IMR-90 (cell line): ENCODE data around the gene CEP43. TPM values are rescaled to one million over a fixed set of nuclear protein-coding genes. Genes with fewer than 3 reads are reported as not detected.

Experiments used
- ATAC-seq: fragments of 200-7000 bp; cut with Tn5 transposase; 2 replicates; pipeline ENCODE4 v1.9.1; 2020; ENCODE audit warnings: low read depth, mild to moderate bottlenecking, moderate library complexity
- BruUV-seq: library from RNA; stranded (reverse); fragments of 400-500 nt; replicated peaks from 2 replicates; lab custom pipeline; 2021; lab: Mats Ljungman, UMichigan
- CTCF ChIA-PET: fragments of 300-600 bp; formaldehyde crosslinking; extraction: SDS; loops from one replicate; lab custom pipeline; 2021; ENCODE audit warnings: antibody characterized with exemption; lab: Yijun Ruan, JAX
- POLR2A ChIA-PET: fragments of 300-600 bp; sonication (Branson Sonifier 250); formaldehyde crosslinking; loops from one replicate; lab custom pipeline; 2022; ENCODE audit warnings: antibody characterized with exemption; ENCODE audit not compliant: unreplicated experiment; lab: Charles Lee
- DNase-seq: peaks from one replicate; pipeline ENCODE4 v3.0.0; 2013
- H2AFZ ChIP-seq: replicated peaks from 2 replicates; pipeline ENCODE3; 2013; ENCODE audit warnings: low read length, mild to moderate bottlenecking; ENCODE audit not compliant: poor library complexity
- H2AK5ac ChIP-seq: 2 replicates; pipeline ENCODE4 v1.6.1; 2013; ENCODE audit warnings: low read depth, low read length, inconsistent platforms
- H2AK9ac ChIP-seq: replicated peaks from 2 replicates; pipeline ENCODE3; 2013; ENCODE audit warnings: mild to moderate bottlenecking, low read depth, low read length, moderate library complexity; ENCODE audit not compliant: poor library complexity
- H2BK120ac ChIP-seq: 2 replicates; pipeline ENCODE4 v1.6.1; 2013; ENCODE audit warnings: low read depth, low read length, inconsistent platforms
- H2BK15ac ChIP-seq: 3 replicates; pipeline ENCODE4 v1.6.1; 2013; ENCODE audit warnings: low read depth, low read length, inconsistent platforms
- H2BK20ac ChIP-seq: 2 replicates; pipeline ENCODE4 v1.6.1; 2013; ENCODE audit warnings: low read depth, mild to moderate bottlenecking, inconsistent platforms, low read length, moderate library complexity
- H2BK5ac ChIP-seq: 2 replicates; pipeline ENCODE4 v1.6.1; 2013; ENCODE audit warnings: mild to moderate bottlenecking, low read depth, low read length, inconsistent platforms; ENCODE audit not compliant: poor library complexity, severe bottlenecking
- H3K14ac ChIP-seq: replicated peaks from 2 replicates; pipeline ENCODE4 v1.6.1; 2013; ENCODE audit warnings: low read depth, low read length, inconsistent platforms
- H3K18ac ChIP-seq: 2 replicates; pipeline ENCODE4 v1.6.1; 2013; ENCODE audit warnings: low read depth, low read length, control low read depth
- H3K23ac ChIP-seq: 2 replicates; pipeline ENCODE4 v1.6.1; 2013; ENCODE audit warnings: low read depth, low read length, inconsistent platforms
- H3K27ac ChIP-seq: 2 replicates; pipeline ENCODE4 v1.5.1; 2013; ENCODE audit warnings: mild to moderate bottlenecking, control low read depth, low read length; ENCODE audit not compliant: insufficient read depth
- H3K27me3 ChIP-seq: 2 replicates; pipeline ENCODE4 v1.6.1; 2013; ENCODE audit warnings: low read length; ENCODE audit not compliant: control insufficient read depth, insufficient read depth
- H3K36me3 ChIP-seq: 2 replicates; pipeline ENCODE4 v1.6.1; 2013; ENCODE audit warnings: low read length, mixed read lengths; ENCODE audit not compliant: control insufficient read depth, insufficient read depth
- H3K4ac ChIP-seq: 2 replicates; pipeline ENCODE4 v1.6.1; 2013; ENCODE audit warnings: low read depth, low read length, inconsistent platforms
- H3K4me1 ChIP-seq: 2 replicates; pipeline ENCODE4 v1.6.1; 2013; ENCODE audit warnings: low read length, mixed read lengths; ENCODE audit not compliant: control insufficient read depth, insufficient read depth
- H3K4me2 ChIP-seq: 2 replicates; pipeline ENCODE4 v1.6.1; 2013; ENCODE audit warnings: low read depth, mild to moderate bottlenecking, control low read depth, low read length, moderate library complexity
- H3K4me3 ChIP-seq: 2 replicates; pipeline ENCODE4 v1.5.1; 2013; ENCODE audit warnings: low read depth, mild to moderate bottlenecking, control low read depth, low read length, moderate library complexity; ENCODE audit not compliant: insufficient read depth
- H3K56ac ChIP-seq: 2 replicates; pipeline ENCODE4 v1.6.1; 2013; ENCODE audit warnings: low read length, inconsistent platforms; ENCODE audit not compliant: insufficient read depth; ENCODE audit errors: extremely low read depth
- H3K79me1 ChIP-seq, 2 experiments: 2 replicates each; pipeline ENCODE4 v1.6.1; 2013; ENCODE audit warnings: low read length in 2 of 2, inconsistent platforms in 1 of 2, low read depth in 1 of 2
- H3K9ac ChIP-seq: 2 replicates; pipeline ENCODE4 v1.6.1; 2013; ENCODE audit warnings: low read depth, low read length, control low read depth
- H3K9me1 ChIP-seq: 2 replicates; pipeline ENCODE4 v1.6.1; 2013; ENCODE audit warnings: low read length, inconsistent platforms; ENCODE audit not compliant: insufficient read depth
- H3K9me3 ChIP-seq: 2 replicates; pipeline ENCODE4 v1.6.1; 2013; ENCODE audit warnings: low read length; ENCODE audit not compliant: control insufficient read depth, insufficient read depth
- H4K20me1 ChIP-seq: 2 replicates; pipeline ENCODE4 v1.6.1; 2013; ENCODE audit warnings: low read length, inconsistent platforms; ENCODE audit not compliant: insufficient read depth
- H4K5ac ChIP-seq: 2 replicates; pipeline ENCODE4 v1.6.1; 2013; ENCODE audit warnings: mild to moderate bottlenecking, low read depth, low read length, control low read depth
- H4K8ac ChIP-seq, 2 experiments: 2 replicates each; pipeline ENCODE4 v1.6.1; 2013; ENCODE audit warnings: low read depth in 2 of 2, low read length in 2 of 2, control low read depth in 1 of 2, inconsistent platforms in 1 of 2
- H4K91ac ChIP-seq: 2 replicates; pipeline ENCODE4 v1.6.1; 2013; ENCODE audit warnings: low read depth, low read length, inconsistent platforms; ENCODE audit not compliant: insufficient read depth
- BHLHE40 ChIP-seq: fragments of 150-350 bp; IDR thresholded peaks from 2 replicates; pipeline ENCODE4 v1.6.1; 2016; ENCODE audit warnings: mild to moderate bottlenecking, low read depth, low read length
- CEBPB ChIP-seq: IDR thresholded peaks from 2 replicates; pipeline ENCODE4 v1.6.1; 2012; ENCODE audit warnings: low read depth, low read length, improper control_type of control experiment
- CHD1 ChIP-seq: IDR thresholded peaks from 2 replicates; pipeline ENCODE4 v1.6.1; 2012; ENCODE audit warnings: low read depth, low read length, improper control_type of control experiment
- CTCF ChIP-seq: conservative IDR thresholded peaks from 2 replicates; pipeline ENCODE4 v1.5.1; 2012; ENCODE audit warnings: mild to moderate bottlenecking, low read depth, low read length, improper control_type of control experiment
- ELK1 ChIP-seq: fragments of 150-350 bp; IDR thresholded peaks from 2 replicates; pipeline ENCODE4 v1.6.1; 2016; ENCODE audit warnings: low read depth, mild to moderate bottlenecking, low read length, moderate library complexity, borderline replicate concordance
- FOS ChIP-seq: fragments of 150-350 bp; IDR thresholded peaks from 2 replicates; pipeline ENCODE4 v1.6.1; 2016; ENCODE audit warnings: low read depth, low read length
- MAFK ChIP-seq: IDR thresholded peaks from 2 replicates; pipeline ENCODE4 v1.6.1; 2012; ENCODE audit warnings: low read depth, low read length, improper control_type of control experiment
- MAZ ChIP-seq: IDR thresholded peaks from 2 replicates; pipeline ENCODE4 v1.6.1; 2012; ENCODE audit warnings: low read depth, mild to moderate bottlenecking, low read length, improper control_type of control experiment, moderate library complexity, borderline replicate concordance
- MXI1 ChIP-seq: IDR thresholded peaks from 2 replicates; pipeline ENCODE4 v1.6.1; 2012; ENCODE audit warnings: low read depth, mild to moderate bottlenecking, low read length, moderate library complexity, borderline replicate concordance
- NFE2L2 ChIP-seq: fragments of 150-350 bp; IDR thresholded peaks from 2 replicates; pipeline ENCODE4 v1.6.1; 2016; ENCODE audit warnings: low read depth, mild to moderate bottlenecking, low read length
- POLR2A ChIP-seq: IDR thresholded peaks from 2 replicates; pipeline ENCODE4 v1.6.1; 2012; ENCODE audit warnings: mild to moderate bottlenecking, low read depth, low read length
- RAD21 ChIP-seq: IDR thresholded peaks from 2 replicates; pipeline ENCODE4 v1.6.1; 2012; ENCODE audit warnings: low read length, improper control_type of control experiment
- RCOR1 ChIP-seq: IDR thresholded peaks from 2 replicates; pipeline ENCODE4 v1.6.1; 2012; ENCODE audit warnings: mild to moderate bottlenecking, low read length, improper control_type of control experiment; ENCODE audit not compliant: insufficient replicate concordance
- SMC3 ChIP-seq: fragments of 150-350 bp; IDR thresholded peaks from 2 replicates; pipeline ENCODE4 v1.6.1; 2016; ENCODE audit warnings: low read depth, mild to moderate bottlenecking, antibody characterized with exemption, low read length, moderate library complexity
- USF2 ChIP-seq: fragments of 150-350 bp; IDR thresholded peaks from 2 replicates; pipeline ENCODE4 v1.6.1; 2017; ENCODE audit warnings: mild to moderate bottlenecking, antibody characterized with exemption, low read length, low read depth
- WGBS, 2 experiments: methylation state at CpG; one replicate each; pipeline versions ENCODE4 v1.1.5 to v1.1.7; 2013; ENCODE audit warnings: missing lambda C conversion rate in 2 of 2; ENCODE audit not compliant: insufficient read length in 1 of 2; ENCODE audit errors: extremely low coverage in 2 of 2; 5-methylcytosine and 5-hydroxymethylcytosine counted together
- dilution Hi-C: fragments of 300-500 bp; cut with HindIII; formaldehyde crosslinking; loops from one replicate; pipeline ENCODE4 v1.14.3; 2018; ENCODE audit warnings: low sequenced_read_pairs; ENCODE audit not compliant: unreplicated experiment
- in situ Hi-C: fragments of 300-500 bp; cut with MboI; formaldehyde crosslinking; loops from 3 replicates; pipeline ENCODE4 v1.14.3; 2019; ENCODE audit warnings: low sequenced_read_pairs, inconsistent platforms, mixed read lengths
- intact Hi-C: fragments of 100-400 bp; cut with micrococcal nuclease; formaldehyde crosslinking; loops from 2 replicates; pipeline ENCODE4 v1.10.0; 2022
- polyA plus RNA-seq, 3 experiments: library from polyadenylated mRNA; depleted of rRNA; stranded (reverse); fragments of >200 nt; gene quantifications; 2 replicates each; pipeline ENCODE4 v1.2.3, GENCODE V29; 2012; ENCODE audit warnings: low replicate concordance in 1 of 3
- total RNA-seq: library from RNA; depleted of rRNA; stranded (reverse); fragments of >200 nt; gene quantifications from 2 replicates; pipeline ENCODE4 v1.2.3, GENCODE V29; 2012

The CEP43 gene
- total and polyA plus RNA-seq, 2 of the 4 experiments (the other 2 are of a cell fraction) = 8.6 to 10.7 TPM

GRCh38 chr6:167005350-167006159, 6.4 kb downstream of the CEP43 start:
- peaks cover 3% of the 10 kb centered on the region; the same call in 1 of the 2 replicates for H3K4me1 ChIP-seq
- no peak overlapping the region for H3K23ac ChIP-seq
- no peak for DNase-seq
- no peak overlapping the region for H2BK15ac ChIP-seq
- no peak overlapping the region for H3K14ac ChIP-seq
- H2BK20ac ChIP-seq = no peak overlapping the region
- no peak overlapping the region for H3K4me2 ChIP-seq
- no peak overlapping the region for H3K56ac ChIP-seq
- no peak overlapping the region for H2AK9ac ChIP-seq
- H4K8ac ChIP-seq = no peak overlapping the region
- CTCF ChIA-PET = interaction anchor here (1.1 kb wide), 1 partner anchor 39 kb away, joined by 4 read pairs; no protein-coding TSS in a partner anchor
- no peak overlapping the region for H4K91ac ChIP-seq
- no peak overlapping the region for H3K9ac ChIP-seq
- H3K79me1 ChIP-seq = peaks cover 10 to 22% of the 10 kb centered on the region in 2 experiments
- no peak overlapping the region for H2AK5ac ChIP-seq
- no peaks in the 10 kb centered on the region for H3K9me3 ChIP-seq
- H4K20me1 ChIP-seq = 0 out of 2 replicates have a peak, but pooled peaks cover 4% of the 10 kb centered on the region
- no peak overlapping the region for H2AFZ ChIP-seq
- no peak for ATAC-seq
- H3K27ac ChIP-seq = no peak overlapping the region
- H2BK5ac ChIP-seq = no peak overlapping the region
- no peak overlapping the region for H3K4me3 ChIP-seq
- dilution Hi-C loops (no loop called here), intact Hi-C loops (no loop called here), in situ Hi-C loops (no loop called here)
- WGBS, 2 experiments = 60% methylated on average over 2 of the region's 12 CpGs; no CpG with 5 or more reads in 1 of the 2 experiments
- H3K4ac ChIP-seq = no peak overlapping the region
- no peak overlapping the region for H2BK120ac ChIP-seq
- no TSS peak for BruUV-seq
- no peak overlapping the region for H3K18ac ChIP-seq
- no peak overlapping the region for H4K5ac ChIP-seq
- H3K36me3 ChIP-seq = peaks cover 10% of the 10 kb centered on the region
- H3K9me1 ChIP-seq = peaks cover 6% of the 10 kb centered on the region; the same call in 1 of the 2 replicates
- no peaks in the 10 kb centered on the region for H3K27me3 ChIP-seq
- POLR2A ChIA-PET = no interaction called here
- TF ChIP-seq BHLHE40 (no peak), MAFK (no peak), SMC3 (no peak), CEBPB (no peak), MAZ (no peak), CTCF (no peak), NFE2L2 (no peak), POLR2A (no peak), RCOR1 (no peak), CHD1 (no peak), USF2 (no peak), RAD21 (no peak), FOS (no peak), MXI1 (no peak), ELK1 (no peak)
